Measurements from ENCODE around the gene USP2. TPM values are rescaled to one million over a fixed set of nuclear protein-coding genes. Genes with fewer than 3 reads are reported as not detected.

The USP2 gene
- total RNA-seq, 1 experiment from 2014 or later: 5.7 TPM

- Histone ChIP-seq H4K20me1 (ENCODE audit: control insufficient read depth, insufficient read depth, insufficient read length) (no peaks in the 10 kb centered on the region), H3K4ac (ENCODE audit: low read depth, low read length) (no peak within 1 kb of the TSS), H3K9me3 (ENCODE audit: control insufficient read depth, low read depth, low read length) (no peaks in the 10 kb centered on the region), H3K23me2 (ENCODE audit: insufficient read length, low read depth, low read length, poor library complexity, severe bottlenecking) (no peaks in the 10 kb centered on the region), H3K79me1 (ENCODE audit: insufficient read depth, low read depth, low read length, poor library complexity, severe bottlenecking) (no peaks in the 10 kb centered on the region), H3K4me1 (ENCODE audit: insufficient read depth, low read length) (no peaks in the 10 kb centered on the region), H2AFZ (ENCODE audit: low read length) (no peak within 1 kb of the TSS), H2BK12ac (ENCODE audit: insufficient read length, low read depth, low read length) (no peak within 1 kb of the TSS), H3K27ac (ENCODE audit: insufficient read length, low read depth, low read length) (no peak within 1 kb of the TSS), H2BK20ac (ENCODE audit: low read depth, low read length, poor library complexity, severe bottlenecking) (no peak within 1 kb of the TSS), H2BK15ac (ENCODE audit: low read depth, low read length) (no peak within 1 kb of the TSS), H4K91ac (ENCODE audit: insufficient read length, low read depth, low read length) (no peak within 1 kb of the TSS), H2AK5ac (ENCODE audit: insufficient read length, low read length) (no peak within 1 kb of the TSS), H3K9ac (ENCODE audit: extremely low read depth, insufficient read length, low read length) (no peak within 1 kb of the TSS), H2BK5ac (ENCODE audit: insufficient read length, low read length) (no peak within 1 kb of the TSS), H3K27me3 (ENCODE audit: insufficient read depth, low read length) (no peaks in the 10 kb centered on the region; the same call in 1 of the 2 replicates), H3T11ph (ENCODE audit: low read length) (no peak within 1 kb of the TSS), H3K14ac (ENCODE audit: insufficient read depth, low read length) (no peak within 1 kb of the TSS; the same call in 1 of the 2 replicates), H3K23ac (ENCODE audit: insufficient read length, low read depth, low read length) (no peak within 1 kb of the TSS), H3K18ac (ENCODE audit: insufficient read length, low read depth, low read length) (no peak within 1 kb of the TSS), H3K79me2 (ENCODE audit: insufficient read depth, low read length) (no peaks in the 10 kb centered on the region), H4K5ac (ENCODE audit: insufficient read length, low read depth, low read length) (no peak within 1 kb of the TSS), H3K56ac (ENCODE audit: insufficient read length, low read depth, low read length) (no peak within 1 kb of the TSS), H3K4me2 (ENCODE audit: insufficient read depth, insufficient read length, low read length) (no peak within 1 kb of the TSS), H4K8ac (replicated peaks; ENCODE audit: insufficient read length, low read depth, low read length) (no peak within 1 kb of the TSS), H2BK120ac (ENCODE audit: low read depth, low read length, poor library complexity, severe bottlenecking) (no peak within 1 kb of the TSS)
- no peak within 1 kb of the TSS for H3K27ac Mint-ChIP-seq
- H3K27me3 Mint-ChIP-seq (ENCODE audit: low read depth): peaks cover 77% of the 10 kb centered on the region
- H3K36me3 Mint-ChIP-seq (ENCODE audit: insufficient read depth in 1 of 3, low read depth in 3 of 3): no peaks in the 10 kb centered on the region
- no peak for TF ChIP-seq CTCF (conservative IDR thresholded peaks at IDR 0.05)
- no CpG with 5 or more reads among the region's 6 CpGs for WGBS (ENCODE audit: extremely low coverage, insufficient read length, low lambda C conversion rate)
- H3K4me1 Mint-ChIP-seq: peaks cover 5 to 19% of the 10 kb centered on the region in 2 experiments; a peak in 3 of 4 replicates
- no peak within 1 kb of the TSS; a peak in 1 of 5 replicates for H3K4me3 Mint-ChIP-seq
- H3K9me3 Mint-ChIP-seq: 0 out of 5 replicates have a peak, but pooled peaks cover 0 to 4% of the 10 kb centered on the region in 2 experiments
- DNase-seq: no peak
Observed at GRCh38 chr11:119346605-119347004, 34.9 kb downstream of the USP2 start, which contains the start of gene MFRP. Gene MFRP (minus strand): TSS chr11:119346705. CDS start chr11:119346513, 192 bp downstream.
